UCSD-AML1 (cell line): ENCODE results near the gene LSM4.

ENCODE experiments used
- DNase-seq: peaks from one replicate; lab custom pipeline; 2025; ENCODE audit not compliant: unreplicated experiment; lab: John Stamatoyannopoulos, UW

LSM4 gene

DNA sequence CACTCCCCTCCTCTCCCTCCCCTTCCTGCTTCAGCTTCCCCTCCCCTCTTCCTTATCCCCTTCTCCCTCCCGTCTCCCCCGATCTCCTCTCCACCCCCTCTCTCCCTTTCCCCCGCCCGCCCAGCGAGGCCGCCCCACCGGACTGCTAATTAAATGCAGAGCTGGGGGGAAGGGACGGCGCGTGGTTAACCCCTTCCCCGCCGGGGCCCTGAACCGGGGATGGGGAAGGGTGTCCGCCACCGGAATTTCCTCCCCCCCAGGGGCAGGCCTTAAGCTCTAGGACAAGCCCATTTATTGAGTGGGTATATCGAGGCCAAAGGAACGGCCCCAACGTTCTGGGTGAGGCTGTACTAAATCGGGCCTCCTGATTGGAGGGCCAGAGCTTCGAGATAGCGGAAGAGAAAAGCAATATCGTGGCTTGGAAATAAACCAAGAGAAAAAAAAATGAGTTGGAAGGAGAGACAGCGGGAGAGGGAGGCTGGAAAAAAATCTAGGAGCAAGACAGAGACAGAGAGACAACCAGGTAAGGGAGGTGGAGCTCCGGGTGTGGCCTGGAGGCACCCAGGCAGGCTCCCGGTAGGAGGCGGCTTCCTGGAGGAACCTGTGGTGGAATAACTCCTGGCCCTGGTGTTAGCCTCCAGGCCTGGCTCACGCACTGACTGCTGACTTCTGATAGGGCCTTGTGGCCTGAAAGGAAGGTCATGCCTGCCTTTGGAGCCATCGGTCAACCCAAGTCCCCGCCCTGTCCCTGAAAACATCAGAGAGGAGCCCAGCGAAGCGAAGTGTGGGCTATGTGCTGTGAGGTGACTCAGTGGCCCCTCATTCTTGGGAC lies 29.9 kb downstream of the LSM4 start:
- peak; percentile 90 for DNase-seq

GRCh38 chr19:18292462-18292809 lies 30.4 kb downstream of the LSM4 start:
- no peak for DNase-seq

GRCh38 chr19:18291590-18292461 lies 31.1 kb downstream of the LSM4 start:
- peak; percentile 94 for DNase-seq

GRCh38 chr19:18291019-18291524 lies 31.8 kb downstream of the LSM4 start:
- DNase-seq, result no peak

GRCh38 chr19:18290302-18291018 lies 32.4 kb downstream of the LSM4 start:
- peak; percentile 86 for DNase-seq

DNA sequence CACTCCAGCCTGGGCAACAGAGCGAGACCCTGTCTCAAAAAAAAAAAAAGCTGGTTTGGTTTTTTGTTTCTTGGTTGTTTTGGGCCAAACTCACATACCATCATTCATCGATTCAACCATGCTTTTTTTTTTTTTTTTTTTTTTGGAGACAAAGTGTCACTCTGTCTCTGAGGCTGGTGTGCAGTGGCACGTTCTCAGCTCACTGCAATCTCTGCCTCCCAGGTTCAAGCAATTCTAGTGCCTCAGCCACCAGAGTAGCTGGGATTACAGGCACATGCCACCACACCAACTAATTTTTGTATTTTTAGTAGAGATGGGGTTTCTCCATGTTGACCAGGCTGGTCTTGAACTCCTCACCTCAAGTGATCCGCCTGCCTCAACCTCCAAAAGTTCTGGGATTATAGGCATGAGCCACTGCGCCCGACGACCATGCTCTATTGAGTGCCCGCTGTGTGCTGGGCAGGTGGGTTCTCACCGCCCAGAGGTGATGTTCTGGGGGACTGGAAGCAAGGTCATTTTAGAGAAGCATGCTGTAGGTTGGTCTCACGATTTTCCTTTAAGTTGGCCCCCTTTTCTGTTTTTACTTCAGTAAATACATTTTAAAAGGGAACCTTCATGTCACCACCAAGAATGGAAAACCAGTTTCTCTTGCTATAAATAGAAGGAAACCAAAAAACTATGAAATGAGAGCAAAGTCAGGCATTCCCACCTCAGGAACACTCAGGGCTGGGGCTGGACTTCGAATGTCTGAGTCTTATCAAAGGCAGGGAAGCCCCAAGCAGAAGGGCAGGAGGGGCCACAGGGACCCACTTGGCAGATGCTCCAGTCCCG lies 33.2 kb downstream of the LSM4 start:
- no peak for DNase-seq

- DNase-seq, result no peak
Measured at GRCh38 chr19:18287836-18288772, 34.8 kb downstream of the LSM4 start.

GRCh38 chr19:18286973-18287635 lies 35.8 kb downstream of the LSM4 start:
- DNase-seq, result no peak

- no peak for DNase-seq
Measured at GRCh38 chr19:18284712-18285360, 38.0 kb downstream of the LSM4 start.

GRCh38 chr19:18283338-18283737 lies 39.5 kb downstream of the LSM4 start:
- no peak for DNase-seq

- DNase-seq, result no peak
Measured at GRCh38 chr19:18282788-18283141, 40.1 kb downstream of the LSM4 start.

DNA sequence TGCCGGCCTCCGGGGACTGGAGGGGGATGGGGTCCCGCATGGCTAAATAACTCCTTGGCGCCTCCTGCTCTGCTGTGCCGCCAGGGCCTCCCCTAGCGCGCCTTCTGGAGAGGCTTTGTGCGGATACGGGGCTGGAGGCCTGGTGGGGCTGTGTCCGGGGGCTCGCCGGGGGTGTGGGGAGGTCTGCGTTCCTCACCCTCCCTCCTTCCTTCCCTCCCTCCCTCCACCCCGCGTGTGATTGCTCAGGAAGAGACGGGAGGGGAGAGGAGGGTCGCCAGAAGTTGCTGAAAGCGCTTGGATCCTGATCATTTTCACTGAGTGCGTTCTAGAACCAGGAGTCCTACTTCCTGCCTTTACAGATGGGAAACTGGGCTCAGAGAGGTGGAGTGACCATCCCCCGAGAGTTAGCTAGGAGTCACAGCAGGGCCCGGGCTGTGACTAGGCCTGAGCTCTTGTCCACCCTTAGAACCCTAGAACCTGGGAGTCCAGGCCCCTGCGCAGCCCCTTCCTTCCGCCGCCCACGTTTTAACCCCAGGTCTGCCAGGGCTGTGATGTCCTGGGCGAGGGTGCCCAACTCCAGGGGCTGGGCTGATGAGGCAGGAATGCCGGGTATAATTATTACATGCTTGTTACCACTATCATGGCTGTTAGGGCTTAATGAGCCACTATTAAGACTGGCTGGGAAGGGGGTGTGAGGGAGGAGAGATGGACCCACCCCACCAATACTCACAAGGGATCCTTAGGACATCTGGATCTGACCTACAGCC lies 40.7 kb downstream of the LSM4 start:
- DNase-seq, result no peak

GRCh38 chr19:18281082-18282020 lies 41.5 kb downstream of the LSM4 start, which contains the start of gene JUND:
TSS of gene JUND (minus strand) at chr19:18281622. CDS start at chr19:18281484, 138 bp downstream.
- DNase-seq, result peak; percentile 99

DNA sequence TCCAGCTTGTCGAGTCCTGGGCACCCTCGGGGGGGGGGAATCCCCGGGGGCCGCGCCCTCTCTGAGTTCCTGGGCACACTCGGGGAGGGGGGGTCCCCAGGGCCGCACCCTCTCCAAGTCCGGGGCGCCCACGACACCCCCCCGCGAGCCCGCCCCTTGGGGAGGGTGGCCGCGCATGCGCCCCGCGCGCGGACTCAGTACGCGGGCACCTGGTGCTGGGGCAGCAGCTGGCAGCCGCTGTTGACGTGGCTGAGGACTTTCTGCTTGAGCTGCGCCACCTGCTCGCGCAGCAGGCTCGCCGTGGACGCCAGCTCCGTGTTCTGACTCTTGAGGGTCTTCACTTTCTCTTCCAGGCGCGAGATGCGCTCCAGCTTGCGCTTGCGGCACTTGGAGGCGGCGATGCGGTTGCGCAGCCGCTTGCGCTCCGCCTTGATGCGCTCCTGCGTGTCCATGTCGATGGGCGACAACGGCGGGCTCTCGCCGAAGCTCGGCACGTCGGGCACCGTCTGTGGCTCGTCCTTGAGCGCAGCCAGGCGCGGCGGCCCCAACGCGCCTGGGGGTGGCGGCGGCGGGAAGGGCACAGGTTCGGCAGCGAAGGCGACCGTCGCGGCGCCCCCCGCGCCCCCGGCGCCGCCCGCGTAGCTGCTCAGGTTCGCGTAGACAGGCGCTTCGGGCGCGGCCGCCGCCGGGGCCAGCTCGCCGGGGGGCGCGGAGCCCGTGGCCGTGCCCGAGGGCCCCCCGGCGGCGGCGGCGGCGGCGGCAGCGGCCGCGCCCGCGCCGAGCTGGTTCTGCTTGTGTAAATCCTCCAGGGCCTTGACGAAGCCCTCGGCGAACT lies 42.4 kb downstream of the LSM4 start:
- peak; percentile 66 for DNase-seq

GRCh38 chr19:18279516-18280246 lies 43.2 kb downstream of the LSM4 start:
- DNase-seq, result peak; percentile 91
